Measurements from ENCODE around the gene FITM1. TPM values are rescaled to one million over a fixed set of nuclear protein-coding genes. Genes with fewer than 3 reads are reported as not detected.

The FITM1 gene
- polyA plus RNA-seq, 1 donor from 2014 or later, result 0.88 TPM

- H3K27ac ChIP-seq (ENCODE audit: low read length), result no peak overlapping the region
Measured at GRCh38 chr14:24098229-24098926, 32.1 kb upstream of the FITM1 start.

DNA sequence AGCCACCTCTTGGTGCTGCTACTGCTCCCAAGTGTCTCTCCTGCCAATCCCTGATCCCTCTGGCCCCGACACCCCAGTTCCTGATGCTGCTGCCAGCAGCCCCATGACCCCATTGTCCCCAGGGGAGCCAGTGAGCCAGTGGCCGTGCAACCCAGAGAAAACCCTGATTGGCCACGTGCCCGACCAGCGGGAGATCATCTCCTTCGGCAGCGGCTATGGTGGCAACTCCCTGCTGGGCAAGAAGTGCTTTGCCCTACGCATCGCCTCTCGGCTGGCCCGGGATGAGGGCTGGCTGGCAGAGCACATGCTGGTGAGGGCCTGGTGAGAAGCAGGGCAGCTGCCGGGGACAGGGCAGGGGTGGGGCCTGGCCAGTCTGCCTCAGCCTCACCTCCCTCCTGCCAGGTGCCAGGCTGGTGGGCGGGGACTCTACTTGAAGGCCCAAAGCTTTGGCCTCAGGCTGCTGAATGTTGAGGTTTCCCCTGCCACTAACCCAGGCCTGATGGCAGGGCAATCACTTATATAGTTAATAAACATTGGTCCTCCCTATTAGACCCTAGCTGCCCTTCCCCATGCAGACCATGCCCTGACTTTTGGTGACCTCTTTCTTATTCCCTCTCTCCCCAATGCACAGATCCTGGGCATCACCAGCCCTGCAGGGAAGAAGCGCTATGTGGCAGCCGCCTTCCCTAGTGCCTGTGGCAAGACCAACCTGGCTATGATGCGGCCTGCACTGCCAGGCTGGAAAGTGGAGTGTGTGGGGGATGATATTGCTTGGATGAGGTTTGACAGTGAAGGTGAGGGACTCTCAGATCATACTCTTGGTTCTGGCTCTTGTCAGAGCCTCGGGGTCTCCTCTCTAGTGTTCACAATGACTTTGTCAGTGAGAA is 31.3 kb upstream of the FITM1 start:
- peaks cover 10% of the 10 kb centered on the region for H3K27me3 ChIP-seq (ENCODE audit: insufficient read depth, low read depth, low read length)
- TF ChIP-seq EP300 (conservative IDR thresholded peaks at IDR 0.05; ENCODE audit: poor library complexity, severe bottlenecking) (no peak), POLR2AphosphoS5 (IDR thresholded peaks at IDR 0.05) (no peak), SMC3 (conservative IDR thresholded peaks at IDR 0.05; ENCODE audit: poor library complexity) (no peak), EZH2 (IDR thresholded peaks at IDR 0.05; ENCODE audit: borderline replicate concordance, insufficient read depth, low read length, poor library complexity, severe bottlenecking) (no peak)
- TF ChIP-seq, protein P1, sequence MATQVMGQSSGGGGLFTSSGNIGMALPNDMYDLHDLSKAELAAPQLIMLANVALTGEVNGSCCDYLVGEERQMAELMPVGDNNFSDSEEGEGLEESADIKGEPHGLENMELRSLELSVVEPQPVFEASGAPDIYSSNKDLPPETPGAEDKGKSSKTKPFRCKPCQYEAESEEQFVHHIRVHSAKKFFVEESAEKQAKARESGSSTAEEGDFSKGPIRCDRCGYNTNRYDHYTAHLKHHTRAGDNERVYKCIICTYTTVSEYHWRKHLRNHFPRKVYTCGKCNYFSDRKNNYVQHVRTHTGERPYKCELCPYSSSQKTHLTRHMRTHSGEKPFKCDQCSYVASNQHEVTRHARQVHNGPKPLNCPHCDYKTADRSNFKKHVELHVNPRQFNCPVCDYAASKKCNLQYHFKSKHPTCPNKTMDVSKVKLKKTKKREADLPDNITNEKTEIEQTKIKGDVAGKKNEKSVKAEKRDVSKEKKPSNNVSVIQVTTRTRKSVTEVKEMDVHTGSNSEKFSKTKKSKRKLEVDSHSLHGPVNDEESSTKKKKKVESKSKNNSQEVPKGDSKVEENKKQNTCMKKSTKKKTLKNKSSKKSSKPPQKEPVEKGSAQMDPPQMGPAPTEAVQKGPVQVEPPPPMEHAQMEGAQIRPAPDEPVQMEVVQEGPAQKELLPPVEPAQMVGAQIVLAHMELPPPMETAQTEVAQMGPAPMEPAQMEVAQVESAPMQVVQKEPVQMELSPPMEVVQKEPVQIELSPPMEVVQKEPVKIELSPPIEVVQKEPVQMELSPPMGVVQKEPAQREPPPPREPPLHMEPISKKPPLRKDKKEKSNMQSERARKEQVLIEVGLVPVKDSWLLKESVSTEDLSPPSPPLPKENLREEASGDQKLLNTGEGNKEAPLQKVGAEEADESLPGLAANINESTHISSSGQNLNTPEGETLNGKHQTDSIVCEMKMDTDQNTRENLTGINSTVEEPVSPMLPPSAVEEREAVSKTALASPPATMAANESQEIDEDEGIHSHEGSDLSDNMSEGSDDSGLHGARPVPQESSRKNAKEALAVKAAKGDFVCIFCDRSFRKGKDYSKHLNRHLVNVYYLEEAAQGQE (IDR thresholded peaks at IDR 0.05; ENCODE audit: borderline replicate concordance), result no peak
- H3F3A ChIP-seq (ENCODE audit: insufficient read depth, low read length, poor library complexity, severe bottlenecking), result no peaks in the 10 kb centered on the region
- no peak overlapping the region for H3K9ac ChIP-seq (ENCODE audit: low read length)
- H3K9me3 ChIP-seq (ENCODE audit: low read length), result no peaks in the 10 kb centered on the region
- H3K4me2 ChIP-seq (ENCODE audit: low read length), result no peak overlapping the region
- H4K20me1 ChIP-seq (ENCODE audit: insufficient read depth), result no peaks in the 10 kb centered on the region
- H2AFZ ChIP-seq (ENCODE audit: low read depth, low read length), result no peak overlapping the region
- no peaks in the 10 kb centered on the region for H3K79me2 ChIP-seq (replicated peaks; ENCODE audit: insufficient read depth, low read length)
- no peak overlapping the region for H3K27ac ChIP-seq (ENCODE audit: low read length)
- H3K9me2 ChIP-seq (ENCODE audit: insufficient read depth, low read length), result no peaks in the 10 kb centered on the region
- H3K4me3 ChIP-seq (ENCODE audit: low read length), result no peak overlapping the region
- no peaks in the 10 kb centered on the region for H3K36me3 ChIP-seq (ENCODE audit: insufficient read depth, low read length)

More at GRCh38 chr14:24098229-24098926, 32.1 kb upstream of the FITM1 start:
- Histone ChIP-seq H3K4me2 (ENCODE audit: low read length) (no peak overlapping the region), H3K9me2 (ENCODE audit: insufficient read depth, low read length) (no peaks in the 10 kb centered on the region), H4K20me1 (ENCODE audit: insufficient read depth) (no peaks in the 10 kb centered on the region), H3F3A (ENCODE audit: insufficient read depth, low read length, poor library complexity, severe bottlenecking) (no peaks in the 10 kb centered on the region), H3K4me3 (ENCODE audit: low read length) (no peak overlapping the region), H3K79me2 (replicated peaks; ENCODE audit: insufficient read depth, low read length) (no peaks in the 10 kb centered on the region), H3K9ac (ENCODE audit: low read length) (no peak overlapping the region), H3K36me3 (ENCODE audit: insufficient read depth, low read length) (no peaks in the 10 kb centered on the region), H3K9me3 (ENCODE audit: low read length) (no peaks in the 10 kb centered on the region), H3K27me3 (ENCODE audit: insufficient read depth, low read depth, low read length) (peaks cover 16% of the 10 kb centered on the region), H2AFZ (ENCODE audit: low read depth, low read length) (no peak overlapping the region)
- TF ChIP-seq RAD21 (conservative IDR thresholded peaks at IDR 0.05) (no peak), POLR2AphosphoS5 (IDR thresholded peaks at IDR 0.05) (no peak), MXI1 (conservative IDR thresholded peaks at IDR 0.05; ENCODE audit: poor library complexity, severe bottlenecking) (no peak), EP300 (conservative IDR thresholded peaks at IDR 0.05; ENCODE audit: poor library complexity, severe bottlenecking) (no peak), SMC3 (conservative IDR thresholded peaks at IDR 0.05; ENCODE audit: poor library complexity) (no peak), TAF1 (IDR thresholded peaks at IDR 0.05; ENCODE audit: low read depth) (no peak), EZH2 (IDR thresholded peaks at IDR 0.05; ENCODE audit: borderline replicate concordance, insufficient read depth, low read length, poor library complexity, severe bottlenecking) (no peak)
- TF ChIP-seq, protein P2, sequence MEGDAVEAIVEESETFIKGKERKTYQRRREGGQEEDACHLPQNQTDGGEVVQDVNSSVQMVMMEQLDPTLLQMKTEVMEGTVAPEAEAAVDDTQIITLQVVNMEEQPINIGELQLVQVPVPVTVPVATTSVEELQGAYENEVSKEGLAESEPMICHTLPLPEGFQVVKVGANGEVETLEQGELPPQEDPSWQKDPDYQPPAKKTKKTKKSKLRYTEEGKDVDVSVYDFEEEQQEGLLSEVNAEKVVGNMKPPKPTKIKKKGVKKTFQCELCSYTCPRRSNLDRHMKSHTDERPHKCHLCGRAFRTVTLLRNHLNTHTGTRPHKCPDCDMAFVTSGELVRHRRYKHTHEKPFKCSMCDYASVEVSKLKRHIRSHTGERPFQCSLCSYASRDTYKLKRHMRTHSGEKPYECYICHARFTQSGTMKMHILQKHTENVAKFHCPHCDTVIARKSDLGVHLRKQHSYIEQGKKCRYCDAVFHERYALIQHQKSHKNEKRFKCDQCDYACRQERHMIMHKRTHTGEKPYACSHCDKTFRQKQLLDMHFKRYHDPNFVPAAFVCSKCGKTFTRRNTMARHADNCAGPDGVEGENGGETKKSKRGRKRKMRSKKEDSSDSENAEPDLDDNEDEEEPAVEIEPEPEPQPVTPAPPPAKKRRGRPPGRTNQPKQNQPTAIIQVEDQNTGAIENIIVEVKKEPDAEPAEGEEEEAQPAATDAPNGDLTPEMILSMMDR (IDR thresholded peaks at IDR 0.05; ENCODE audit: poor library complexity, severe bottlenecking), result no peak
- TF ChIP-seq, protein P1 (IDR thresholded peaks at IDR 0.05; ENCODE audit: borderline replicate concordance), result no peak

Measured in neural cell (in vitro differentiated cells).